ENCODE measurements around the gene C22orf23.

Gene C22orf23

DNA sequence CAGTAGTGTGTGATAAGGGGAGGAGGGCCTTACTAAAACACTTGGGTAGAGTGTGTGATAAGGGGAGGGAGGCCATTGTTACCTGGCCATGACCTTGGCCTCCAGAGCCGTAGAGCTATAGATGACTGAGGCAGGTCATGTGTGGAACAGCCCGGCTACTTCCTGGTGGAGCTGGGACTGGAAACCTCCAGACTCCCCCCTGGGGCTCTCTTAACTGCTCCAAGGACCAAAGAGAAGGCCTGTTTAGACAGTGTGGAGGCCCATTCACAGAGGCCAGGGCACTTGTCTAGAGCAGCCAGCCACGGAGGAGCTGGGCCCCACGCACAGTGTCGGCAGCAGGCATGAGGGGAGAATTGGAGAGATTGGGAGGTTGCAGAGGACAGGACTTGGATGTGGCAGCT is 59.8 kb downstream of the C22orf23 start:
- no peak for TF ChIP-seq EZH2phosphoT487 (conservative IDR thresholded peaks at IDR 0.05; ENCODE audit: low read length)
- TF ChIP-seq, protein P1, sequence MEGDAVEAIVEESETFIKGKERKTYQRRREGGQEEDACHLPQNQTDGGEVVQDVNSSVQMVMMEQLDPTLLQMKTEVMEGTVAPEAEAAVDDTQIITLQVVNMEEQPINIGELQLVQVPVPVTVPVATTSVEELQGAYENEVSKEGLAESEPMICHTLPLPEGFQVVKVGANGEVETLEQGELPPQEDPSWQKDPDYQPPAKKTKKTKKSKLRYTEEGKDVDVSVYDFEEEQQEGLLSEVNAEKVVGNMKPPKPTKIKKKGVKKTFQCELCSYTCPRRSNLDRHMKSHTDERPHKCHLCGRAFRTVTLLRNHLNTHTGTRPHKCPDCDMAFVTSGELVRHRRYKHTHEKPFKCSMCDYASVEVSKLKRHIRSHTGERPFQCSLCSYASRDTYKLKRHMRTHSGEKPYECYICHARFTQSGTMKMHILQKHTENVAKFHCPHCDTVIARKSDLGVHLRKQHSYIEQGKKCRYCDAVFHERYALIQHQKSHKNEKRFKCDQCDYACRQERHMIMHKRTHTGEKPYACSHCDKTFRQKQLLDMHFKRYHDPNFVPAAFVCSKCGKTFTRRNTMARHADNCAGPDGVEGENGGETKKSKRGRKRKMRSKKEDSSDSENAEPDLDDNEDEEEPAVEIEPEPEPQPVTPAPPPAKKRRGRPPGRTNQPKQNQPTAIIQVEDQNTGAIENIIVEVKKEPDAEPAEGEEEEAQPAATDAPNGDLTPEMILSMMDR (IDR thresholded peaks at IDR 0.05; ENCODE audit: insufficient read depth, low read length, poor library complexity, severe bottlenecking): no peak
- no peaks in the 10 kb centered on the region for H4K20me1 ChIP-seq (ENCODE audit: low read depth, low read length)
- H3K4me2 ChIP-seq (ENCODE audit: low read depth, low read length, poor library complexity, severe bottlenecking): no peak overlapping the region
- H3K27me3 ChIP-seq (ENCODE audit: low read length): no peaks in the 10 kb centered on the region
- no peaks in the 10 kb centered on the region for H3K79me2 ChIP-seq (ENCODE audit: insufficient read depth, low read length)
- H3K36me3 ChIP-seq (ENCODE audit: low read length): peaks cover 5% of the 10 kb centered on the region; the same call in 1 of the 2 replicates
- no peak overlapping the region for H3K4me3 ChIP-seq (ENCODE audit: insufficient read depth, low read length, poor library complexity, severe bottlenecking)
- 0 out of 2 replicates have a peak, but pooled peaks cover 3% of the 10 kb centered on the region for H3F3A ChIP-seq (ENCODE audit: insufficient read depth)
- H3K9ac ChIP-seq (ENCODE audit: low read length): no peak overlapping the region
- no peak overlapping the region for H3K27ac ChIP-seq (ENCODE audit: low read depth, low read length)
- H3K9me3 ChIP-seq (ENCODE audit: insufficient read depth, low read length): no peaks in the 10 kb centered on the region
- H2AFZ ChIP-seq (ENCODE audit: low read depth, low read length, severe bottlenecking): no peak overlapping the region
- H3K9me2 ChIP-seq (replicated peaks; ENCODE audit: insufficient read depth, low read length): no peaks in the 10 kb centered on the region
